ENCODE results near the gene EXOC4. TPM values are rescaled to one million over a fixed set of nuclear protein-coding genes. Genes with fewer than 3 reads are reported as not detected.

EXOC4 gene
- total RNA-seq, 1 experiment from 2014 or later, result 91.9 TPM

GRCh38 chr7:134069187-134069586, 816.3 kb downstream of the EXOC4 start:
- H3K4me3 Mint-ChIP-seq (ENCODE audit: low read depth, unreplicated experiment), result no peak overlapping the region
- intact Hi-C loops (cut with micrococcal nuclease; ENCODE audit: unreplicated experiment), result no loop called here
- no TSS peak for BruUV-seq (replicated peaks)
- no peak for DNase-seq
- no peaks in the 10 kb centered on the region for H3K27me3 Mint-ChIP-seq (ENCODE audit: unreplicated experiment)
- TF ChIP-seq CTCF (IDR thresholded peaks at IDR 0.05; ENCODE audit: unreplicated experiment), result no peak
- no peaks in the 10 kb centered on the region for H3K9me3 Mint-ChIP-seq (ENCODE audit: low read depth, unreplicated experiment)
- CTCF ChIA-PET, result no interaction called here
- no peaks in the 10 kb centered on the region for H3K4me1 Mint-ChIP-seq (ENCODE audit: low read depth, unreplicated experiment)
- H3K36me3 Mint-ChIP-seq (ENCODE audit: insufficient read depth, unreplicated experiment), result no peaks in the 10 kb centered on the region
- H3K27ac Mint-ChIP-seq (ENCODE audit: unreplicated experiment), result no peak overlapping the region

- Mint-ChIP-seq H3K27ac (ENCODE audit: unreplicated experiment) (no peak overlapping the region), H3K9me3 (ENCODE audit: low read depth, unreplicated experiment) (no peaks in the 10 kb centered on the region), H3K4me3 (ENCODE audit: low read depth, unreplicated experiment) (no peak overlapping the region), H3K27me3 (ENCODE audit: unreplicated experiment) (no peaks in the 10 kb centered on the region), H3K4me1 (ENCODE audit: low read depth, unreplicated experiment) (no peaks in the 10 kb centered on the region), H3K36me3 (ENCODE audit: insufficient read depth, unreplicated experiment) (no peaks in the 10 kb centered on the region)
- BruUV-seq (replicated peaks), result no TSS peak
- CTCF ChIA-PET, result no interaction called here
- no peak for TF ChIP-seq CTCF (IDR thresholded peaks at IDR 0.05; ENCODE audit: unreplicated experiment)
- intact Hi-C loops (cut with micrococcal nuclease; ENCODE audit: unreplicated experiment), result no loop called here
- no peak for DNase-seq
These were observed 817.8 kb downstream of the EXOC4 start for GRCh38 chr7:134070673-134071072.

GRCh38 chr7:134071355-134072331, 818.8 kb downstream of the EXOC4 start:
- no TSS peak for BruUV-seq (replicated peaks)
- H3K36me3 Mint-ChIP-seq (ENCODE audit: insufficient read depth, unreplicated experiment), result no peaks in the 10 kb centered on the region
- intact Hi-C loops (cut with micrococcal nuclease; ENCODE audit: unreplicated experiment), result no loop called here
- no peak overlapping the region for H3K4me3 Mint-ChIP-seq (ENCODE audit: low read depth, unreplicated experiment)
- TF ChIP-seq CTCF (IDR thresholded peaks at IDR 0.05; ENCODE audit: unreplicated experiment), result no peak
- H3K4me1 Mint-ChIP-seq (ENCODE audit: low read depth, unreplicated experiment), result no peaks in the 10 kb centered on the region
- no peaks in the 10 kb centered on the region for H3K27me3 Mint-ChIP-seq (ENCODE audit: unreplicated experiment)
- H3K9me3 Mint-ChIP-seq (ENCODE audit: low read depth, unreplicated experiment), result no peaks in the 10 kb centered on the region
- DNase-seq, result no peak
- H3K27ac Mint-ChIP-seq (ENCODE audit: unreplicated experiment), result no peak overlapping the region
- CTCF ChIA-PET, result no interaction called here

- no peak overlapping the region for H3K27ac Mint-ChIP-seq (ENCODE audit: unreplicated experiment)
- intact Hi-C loops (cut with micrococcal nuclease; ENCODE audit: unreplicated experiment), result no loop called here
- no peaks in the 10 kb centered on the region for H3K9me3 Mint-ChIP-seq (ENCODE audit: low read depth, unreplicated experiment)
- no peaks in the 10 kb centered on the region for H3K4me1 Mint-ChIP-seq (ENCODE audit: low read depth, unreplicated experiment)
- CTCF ChIA-PET, result no interaction called here
- no peak overlapping the region for H3K4me3 Mint-ChIP-seq (ENCODE audit: low read depth, unreplicated experiment)
- BruUV-seq (replicated peaks), result no TSS peak
- no peaks in the 10 kb centered on the region for H3K36me3 Mint-ChIP-seq (ENCODE audit: insufficient read depth, unreplicated experiment)
- TF ChIP-seq CTCF (IDR thresholded peaks at IDR 0.05; ENCODE audit: unreplicated experiment), result no peak
- H3K27me3 Mint-ChIP-seq (ENCODE audit: unreplicated experiment), result no peaks in the 10 kb centered on the region
- DNase-seq, result no peak
These were observed 820.4 kb downstream of the EXOC4 start for GRCh38 chr7:134073276-134073675.

Measured in Calu3 (cell line).